NB4 (cell line): ENCODE measurements around the gene TRAPPC3.

Source experiments
- DNase-seq: peaks from one replicate; pipeline ENCODE4 v3.0.0; 2010; ENCODE audit warnings: low read depth
- H3K4me3 ChIP-seq: one replicate; pipeline ENCODE4 v1.5.1; 2011; ENCODE audit warnings: mild to moderate bottlenecking, low read depth, low read length, moderate library complexity
- CTCF ChIP-seq: IDR thresholded peaks from one replicate; pipeline ENCODE4 v1.5.1; 2012; ENCODE audit warnings: low read depth, low read length
- MAX ChIP-seq: IDR thresholded peaks from 2 replicates; pipeline ENCODE4 v1.6.1; 2011; ENCODE audit warnings: low read depth, low read length
- MYC ChIP-seq: IDR thresholded peaks from 2 replicates; pipeline ENCODE4 v1.6.1; 2011; ENCODE audit warnings: low read depth, low read length
- POLR2A ChIP-seq: IDR thresholded peaks from 2 replicates; pipeline ENCODE4 v1.6.1; 2011; ENCODE audit warnings: mild to moderate bottlenecking; ENCODE audit not compliant: insufficient read length; ENCODE audit errors: extremely low read depth

Gene TRAPPC3

GRCh38 chr1:36149973-36150295 is 648 bp upstream of the TRAPPC3 start:
- no peak for TF ChIP-seq MYC
- no peak for TF ChIP-seq MAX
- TF ChIP-seq CTCF: no peak
- TF ChIP-seq POLR2A: no peak
- peak overlapping the region; percentile 38 for H3K4me3 ChIP-seq
- DNase-seq: no peak

GRCh38 chr1:36148821-36149236 is 457 bp downstream of the TRAPPC3 start:
- H3K4me3 ChIP-seq: peak overlapping the region; percentile 90
- DNase-seq: no peak
- TF ChIP-seq MYC: peak; percentile 40; the same call in 1 of the 2 replicates
- no peak for TF ChIP-seq POLR2A

- no peak for DNase-seq
- TF ChIP-seq POLR2A (no peak), MAX (no peak), CTCF (no peak), MYC (no peak)
Measured at GRCh38 chr1:36144413-36144812, 4.9 kb downstream of the TRAPPC3 start.

GRCh38 chr1:36143424-36143823 is 5.9 kb downstream of the TRAPPC3 start:
- no peak for TF ChIP-seq MAX
- no peak for TF ChIP-seq CTCF
- TF ChIP-seq MYC: no peak
- TF ChIP-seq POLR2A: no peak
- no peak overlapping the region for H3K4me3 ChIP-seq
- no peak for DNase-seq

More at GRCh38 chr1:36144413-36144812, 4.9 kb downstream of the TRAPPC3 start:
- H3K4me3 ChIP-seq: no peak overlapping the region

GRCh38 chr1:36142121-36142520 is 7.2 kb downstream of the TRAPPC3 start:
- H3K4me3 ChIP-seq: no peak overlapping the region
- DNase-seq: no peak
- TF ChIP-seq CTCF: no peak
- TF ChIP-seq MYC: no peak
- TF ChIP-seq POLR2A: no peak
- no peak for TF ChIP-seq MAX

GRCh38 chr1:36139521-36139920 is 9.8 kb downstream of the TRAPPC3 start:
- no peak for TF ChIP-seq POLR2A
- no peak for TF ChIP-seq MAX
- TF ChIP-seq MYC: no peak
- TF ChIP-seq CTCF: no peak
- no peak for DNase-seq
- no peak overlapping the region for H3K4me3 ChIP-seq

- DNase-seq: no peak
- no peak overlapping the region for H3K4me3 ChIP-seq
- TF ChIP-seq CTCF (no peak), MAX (no peak), POLR2A (no peak), MYC (no peak)
Measured at GRCh38 chr1:36137776-36138175, 11.5 kb downstream of the TRAPPC3 start.
